Pons (tissue), 1 donor: ENCODE measurements around the gene CABS1.

ENCODE experiments used
- DNase-seq: peaks from one replicate; pipeline ENCODE4 v3.0.0-alpha.2; 2016; ENCODE audit warnings: low spot score

CABS1 gene

GRCh38 chr4:70382691-70383181 is 48.0 kb downstream of the CABS1 start, which contains the start of gene SMR3B:
Gene SMR3B, plus strand, starts transcription at chr4:70383131. Its CDS starts 1,380 bp downstream, at chr4:70384511.
- DNase-seq, result no peak
